ENCODE measurements around the gene PLEKHA7. TPM values are rescaled to one million over a fixed set of nuclear protein-coding genes. Genes with fewer than 3 reads are reported as not detected.

The PLEKHA7 gene
- total and polyA plus RNA-seq, 2 of the 8 experiments (the other 6 are each of a cell fraction or from before 2014, with no cell fraction given) = 11.4 to 25.6 TPM

DNA sequence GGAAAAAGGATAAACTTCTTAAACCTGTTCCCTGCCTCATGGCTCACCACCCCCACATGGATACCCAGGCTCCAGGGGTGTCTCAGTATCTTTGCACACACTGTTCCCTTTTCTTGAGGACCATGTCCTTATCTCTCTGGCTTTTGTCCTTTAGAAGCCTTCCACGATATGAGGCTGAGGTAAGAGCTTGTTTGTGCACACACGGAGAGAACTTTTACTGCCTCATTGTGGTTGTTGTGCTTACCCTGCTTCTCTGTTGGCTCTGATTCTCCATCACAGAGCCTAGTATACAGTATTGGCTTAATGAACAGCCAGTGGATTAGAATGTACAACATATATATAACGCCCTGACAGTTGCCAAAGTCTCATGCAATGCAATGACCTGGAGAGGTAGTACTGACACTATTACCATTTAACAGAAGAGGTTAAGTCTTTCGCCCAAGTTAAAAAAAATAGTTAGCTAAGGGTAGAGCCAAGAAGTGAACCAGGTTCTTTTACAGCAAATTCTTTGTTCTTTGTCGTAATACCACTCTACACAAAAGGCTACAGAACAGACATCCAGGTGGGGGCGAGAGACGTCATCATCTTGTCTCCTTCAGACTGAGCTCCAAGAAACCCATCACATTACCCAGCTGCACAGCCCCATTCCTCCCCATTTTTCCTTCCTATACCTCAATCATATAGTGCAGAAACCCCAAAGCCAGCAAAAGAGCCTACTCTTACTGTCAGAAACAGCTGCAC, 117.3 kb downstream of the PLEKHA7 start:
- no peak overlapping the region for H3K23ac ChIP-seq (ENCODE audit: insufficient read length)
- no peak overlapping the region for H3K56ac ChIP-seq (replicated peaks; ENCODE audit: insufficient read length, low read depth, low read length)
- H4K91ac ChIP-seq (replicated peaks; ENCODE audit: insufficient read length, low read length) = no peak overlapping the region
- H4K5ac ChIP-seq (ENCODE audit: insufficient read length, low read depth, low read length) = no peak overlapping the region
- H2BK15ac ChIP-seq (ENCODE audit: low read length) = no peak overlapping the region
- ChIA-PET POLR2A (ENCODE audit: partially characterized antibody) (interaction anchor here (0.5 to 1.1 kb wide), 2 partner anchors 28 to 175 kb away, joined by 3 read pairs; no protein-coding TSS in a partner anchor), CTCF (ENCODE audit: partially characterized antibody) (interaction anchor here (0.9 to 2.6 kb wide), 8 partner anchors 11 to 114 kb away, joined by 3 to 15 read pairs (median 4); no protein-coding TSS in a partner anchor)
- no peak overlapping the region for H2BK5ac ChIP-seq (ENCODE audit: low read depth, low read length)
- peak overlapping the region; percentile 61; the same call in 1 of the 2 replicates for H2AK5ac ChIP-seq (ENCODE audit: low read depth, low read length)
- 41% methylated on average over 7 of the region's 7 CpGs; no CpG with 5 or more reads in 1 of the 2 experiments for WGBS, 2 experiments (ENCODE audit: extremely low coverage in 1 of 2, insufficient coverage in 1 of 2, insufficient read length in 1 of 2, insufficient replicate concordance in 2 of 2, low coverage in 1 of 2, low lambda C conversion rate in 2 of 2, missing lambda C conversion rate in 1 of 2)
- H3K4me1 ChIP-seq (replicated peaks in 1 of 4; ENCODE audit: control insufficient read depth in 3 of 4, insufficient read depth in 4 of 4, low read length in 3 of 4) = peaks cover 8 to 31% (median 27%) of the 10 kb centered on the region in 4 experiments; a peak in 6 of 7 replicates
- no peak overlapping the region for H4K8ac ChIP-seq (ENCODE audit: extremely low read depth, insufficient read depth, low read length)
- no peak overlapping the region for H3K4ac ChIP-seq (replicated peaks; ENCODE audit: insufficient read length, low read depth, low read length)
- H3K27ac ChIP-seq (ENCODE audit: low read depth, low read length) = no peak overlapping the region
- no peak for TF ChIP-seq RNF2 (IDR thresholded peaks at IDR 0.05; ENCODE audit: borderline replicate concordance, low read depth, low read length, missing control alignments, poor library complexity, severe bottlenecking)
- no peak for TF ChIP-seq HDAC2 (IDR thresholded peaks at IDR 0.05; ENCODE audit: borderline replicate concordance in 1 of 2, low read depth in 2 of 2, low read length in 2 of 2)
- TF ChIP-seq BACH1 (IDR thresholded peaks at IDR 0.05; ENCODE audit: low read length) = no peak
- no peak for TF ChIP-seq CTBP2 (IDR thresholded peaks at IDR 0.05; ENCODE audit: borderline replicate concordance, insufficient read depth, insufficient read length, low read length)
- TF ChIP-seq, protein P1, sequence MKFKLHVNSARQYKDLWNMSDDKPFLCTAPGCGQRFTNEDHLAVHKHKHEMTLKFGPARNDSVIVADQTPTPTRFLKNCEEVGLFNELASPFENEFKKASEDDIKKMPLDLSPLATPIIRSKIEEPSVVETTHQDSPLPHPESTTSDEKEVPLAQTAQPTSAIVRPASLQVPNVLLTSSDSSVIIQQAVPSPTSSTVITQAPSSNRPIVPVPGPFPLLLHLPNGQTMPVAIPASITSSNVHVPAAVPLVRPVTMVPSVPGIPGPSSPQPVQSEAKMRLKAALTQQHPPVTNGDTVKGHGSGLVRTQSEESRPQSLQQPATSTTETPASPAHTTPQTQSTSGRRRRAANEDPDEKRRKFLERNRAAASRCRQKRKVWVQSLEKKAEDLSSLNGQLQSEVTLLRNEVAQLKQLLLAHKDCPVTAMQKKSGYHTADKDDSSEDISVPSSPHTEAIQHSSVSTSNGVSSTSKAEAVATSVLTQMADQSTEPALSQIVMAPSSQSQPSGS (IDR thresholded peaks at IDR 0.05; ENCODE audit: low read length) = no peak; the same call in 1 of the 2 replicates
- no peak for TF ChIP-seq EZH2 (IDR thresholded peaks at IDR 0.05; ENCODE audit: low read depth, low read length, severe bottlenecking)
- no peak for TF ChIP-seq KDM4A (IDR thresholded peaks at IDR 0.05; ENCODE audit: low read depth, low read length, severe bottlenecking)
- no peaks in the 10 kb centered on the region; a peak in 1 of 7 replicates for H3K27me3 ChIP-seq (replicated peaks in 1 of 4; ENCODE audit: control insufficient read depth in 3 of 4, extremely low read depth in 1 of 4, insufficient read depth in 3 of 4, low read length in 3 of 4)
- no peaks in the 10 kb centered on the region for H3K9me3 ChIP-seq (ENCODE audit: insufficient read depth in 2 of 2, low read depth in 1 of 2, low read length in 1 of 2)
- no peak overlapping the region for H3K14ac ChIP-seq (ENCODE audit: insufficient read length)
- no peak overlapping the region for H2BK120ac ChIP-seq (replicated peaks; ENCODE audit: low read depth, low read length)
- H2BK12ac ChIP-seq (ENCODE audit: low read depth, low read length) = no peak overlapping the region; the same call in 1 of the 2 replicates
- H2BK20ac ChIP-seq (ENCODE audit: low read length) = no peak overlapping the region
- H3K4me3 ChIP-seq (ENCODE audit: extremely low read depth in 1 of 4, insufficient read depth in 2 of 4, low read depth in 3 of 4, low read length in 4 of 4) = peak overlapping the region in 1 of 4 experiments; percentile 50; a peak in 3 of 8 replicates
- H3K79me2 ChIP-seq (ENCODE audit: control insufficient read depth in 1 of 2, insufficient read depth in 2 of 2, low read length in 2 of 2) = peaks cover 0 to 11% of the 10 kb centered on the region in 2 experiments; a peak in 2 of 4 replicates
- H3K79me1 ChIP-seq (ENCODE audit: low read depth, low read length) = no peaks in the 10 kb centered on the region; the same call in 1 of the 2 replicates
- no peak for DNase-seq (ENCODE audit: low read depth in 1 of 2, low spot score in 2 of 2)
- H3K23me2 ChIP-seq (ENCODE audit: low read depth, low read length) = no peaks in the 10 kb centered on the region; the same call in 1 of the 2 replicates
- no peak for FAIRE-seq
- 0 out of 2 replicates have a peak overlapping the region, but pooled peaks have one; percentile 41 for H3K18ac ChIP-seq (ENCODE audit: extremely low read depth, low read length)
- H3K36me3 ChIP-seq (ENCODE audit: control insufficient read depth in 2 of 4, insufficient read depth in 4 of 4, low read length in 3 of 4) = no peaks in the 10 kb centered on the region
- no peak overlapping the region for H3K9ac ChIP-seq (replicated peaks in 1 of 4; ENCODE audit: extremely low read depth in 1 of 4, low read depth in 3 of 4, low read length in 3 of 4)
- H4K20me1 ChIP-seq (replicated peaks in 1 of 2; ENCODE audit: control insufficient read depth in 1 of 2, insufficient read depth in 2 of 2, low read length in 2 of 2) = peaks cover 0 to 2% of the 10 kb centered on the region in 2 experiments
- no peak overlapping the region for H2AFZ ChIP-seq (ENCODE audit: low read length)
- peak overlapping the region; percentile 69 to 70 for H3K4me2 ChIP-seq (ENCODE audit: insufficient read depth in 1 of 2, low read depth in 2 of 2, low read length in 2 of 2)
